IMR-90 (cell line): ENCODE results near the gene SAT1.

Experiments
- CTCF ChIP-seq: conservative IDR thresholded peaks from 2 replicates; pipeline ENCODE4 v1.5.1; 2012; ENCODE audit warnings: mild to moderate bottlenecking, low read depth, low read length, improper control_type of control experiment
- MAZ ChIP-seq: IDR thresholded peaks from 2 replicates; pipeline ENCODE4 v1.6.1; 2012; ENCODE audit warnings: low read depth, mild to moderate bottlenecking, low read length, improper control_type of control experiment, moderate library complexity, borderline replicate concordance
- POLR2A ChIP-seq: IDR thresholded peaks from 2 replicates; pipeline ENCODE4 v1.6.1; 2012; ENCODE audit warnings: mild to moderate bottlenecking, low read depth, low read length
- TF ChIP-seq, protein P1 (sequence below): fragments of 150-350 bp; IDR thresholded peaks from 2 replicates; pipeline ENCODE4 v1.6.1; 2017; ENCODE audit warnings: mild to moderate bottlenecking, antibody characterized with exemption, low read length, low read depth

DNA sequence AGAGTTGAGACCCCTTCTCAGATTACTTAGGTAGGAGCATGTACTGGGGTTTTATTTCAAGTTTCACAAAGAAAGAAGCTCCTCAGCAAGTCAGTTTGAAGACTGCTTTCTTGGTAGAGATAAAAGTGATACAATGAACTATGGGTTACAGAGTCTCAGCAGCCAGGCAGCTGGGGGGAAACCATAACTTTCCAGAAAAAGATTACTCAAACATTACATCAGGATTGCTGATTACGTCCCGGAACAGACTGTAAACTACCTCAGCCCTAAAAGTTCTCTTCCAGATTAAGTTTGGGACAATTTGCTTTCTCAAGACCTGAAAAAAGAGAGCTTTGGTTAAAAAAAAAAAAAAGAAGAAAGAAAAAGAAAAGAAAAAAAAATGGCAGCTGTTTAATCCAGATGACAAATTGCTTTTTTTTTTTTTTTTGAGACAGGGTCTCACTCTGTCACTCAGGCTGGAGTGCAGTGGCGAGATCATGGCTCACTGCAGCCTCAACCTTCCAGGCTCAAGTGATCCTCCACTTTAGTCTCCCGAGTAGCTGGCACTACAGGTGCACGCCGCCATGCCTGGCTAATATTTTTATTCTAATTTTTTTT lies 16.6 kb downstream of the SAT1 start:
- TF ChIP-seq CTCF = no peak
- TF ChIP-seq POLR2A = no peak
- TF ChIP-seq, protein P1, sequence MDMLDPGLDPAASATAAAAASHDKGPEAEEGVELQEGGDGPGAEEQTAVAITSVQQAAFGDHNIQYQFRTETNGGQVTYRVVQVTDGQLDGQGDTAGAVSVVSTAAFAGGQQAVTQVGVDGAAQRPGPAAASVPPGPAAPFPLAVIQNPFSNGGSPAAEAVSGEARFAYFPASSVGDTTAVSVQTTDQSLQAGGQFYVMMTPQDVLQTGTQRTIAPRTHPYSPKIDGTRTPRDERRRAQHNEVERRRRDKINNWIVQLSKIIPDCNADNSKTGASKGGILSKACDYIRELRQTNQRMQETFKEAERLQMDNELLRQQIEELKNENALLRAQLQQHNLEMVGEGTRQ = no peak
- no peak for TF ChIP-seq MAZ
